Muscle layer of colon (tissue), 2 donors: Measurements from ENCODE around the gene MEGF8.

Source experiments
- H3K27ac ChIP-seq: one replicate; pipeline ENCODE4 v1.7.0; 2013; ENCODE audit warnings: low read depth, mild to moderate bottlenecking, low read length, moderate library complexity
- H3K27me3 ChIP-seq, 2 donors: one replicate each; pipeline ENCODE4 v1.7.0; 2013; ENCODE audit warnings: low read length in 2 of 2, mild to moderate bottlenecking in 2 of 2; ENCODE audit not compliant: insufficient read depth in 2 of 2, control insufficient read depth in 1 of 2
- H3K36me3 ChIP-seq: one replicate; pipeline ENCODE4 v1.7.0; 2013; ENCODE audit warnings: mild to moderate bottlenecking, low read length; ENCODE audit not compliant: insufficient read depth
- H3K4me1 ChIP-seq: one replicate; pipeline ENCODE4 v1.7.0; 2013; ENCODE audit warnings: mild to moderate bottlenecking, low read length; ENCODE audit not compliant: insufficient read depth
- H3K4me3 ChIP-seq, 2 donors: one replicate each; pipeline ENCODE4 v1.7.0; 2013; ENCODE audit warnings: low read length in 2 of 2, low read depth in 1 of 2, mild to moderate bottlenecking in 1 of 2, moderate library complexity in 1 of 2
- H3K9ac ChIP-seq: one replicate; pipeline ENCODE4 v1.7.0; 2013; ENCODE audit warnings: low read length
- H3K9me3 ChIP-seq: one replicate; pipeline ENCODE4 v1.7.0; 2013; ENCODE audit warnings: mild to moderate bottlenecking, low read length
- donor health status: abdominal sarcoma.
- donor health status: Adenocarcinoma of cecum.

The MEGF8 gene

DNA sequence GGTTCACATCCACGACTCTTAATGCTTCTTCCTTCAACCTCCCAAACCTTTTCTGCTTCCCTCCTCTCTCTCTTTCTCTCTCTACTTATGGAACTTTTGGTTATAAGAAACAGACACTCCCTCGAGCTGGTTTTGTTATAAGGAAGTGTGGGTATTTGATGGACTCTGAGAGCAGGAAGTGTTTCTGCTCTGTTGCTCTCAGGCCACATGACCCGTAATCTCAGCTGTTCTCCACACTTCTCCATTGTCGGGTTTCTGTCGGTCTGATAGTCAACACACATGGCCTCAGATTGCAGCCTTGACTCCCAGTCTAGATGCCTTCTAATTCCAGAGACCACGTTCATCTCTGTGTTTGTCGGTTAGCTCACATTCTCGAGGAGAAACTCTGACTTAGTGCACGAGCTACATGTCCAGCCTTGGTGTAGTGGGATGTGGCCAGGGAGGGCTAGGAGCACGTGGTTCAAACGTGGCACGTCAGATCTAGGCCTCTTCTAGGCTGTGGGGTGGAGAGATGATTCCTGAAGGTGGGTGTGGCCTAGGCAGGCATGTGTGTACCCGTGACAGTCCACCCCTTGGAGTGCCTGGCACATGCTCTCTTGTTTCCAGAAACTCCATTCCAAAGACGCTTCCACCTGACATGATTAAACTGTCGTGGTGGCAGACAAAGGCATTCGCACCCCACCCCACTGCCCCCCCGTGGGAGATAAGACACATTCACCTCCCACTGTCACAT lies 38.3 kb downstream of the MEGF8 start:
- Histone ChIP-seq H3K9me3 (no peaks in the 10 kb centered on the region), H3K4me1 (peaks cover 18% of the 10 kb centered on the region), H3K27ac (no peak overlapping the region), H3K4me3 (no peak overlapping the region), H3K36me3 (peaks cover 10% of the 10 kb centered on the region), H3K27me3 (no peaks in the 10 kb centered on the region), H3K9ac (no peak overlapping the region)

GRCh38 chr19:42366673-42367072 lies 41.2 kb downstream of the MEGF8 start:
- no peak overlapping the region for H3K27ac ChIP-seq

GRCh38 chr19:42367929-42368328 lies 42.5 kb downstream of the MEGF8 start:
- H3K4me1 ChIP-seq: peaks cover 18% of the 10 kb centered on the region
- H3K9ac ChIP-seq: no peak overlapping the region
- H3K9me3 ChIP-seq: no peaks in the 10 kb centered on the region
- H3K36me3 ChIP-seq: peaks cover 19% of the 10 kb centered on the region
- no peaks in the 10 kb centered on the region for H3K27me3 ChIP-seq
- H3K4me3 ChIP-seq: no peak overlapping the region
- H3K27ac ChIP-seq: no peak overlapping the region

More at GRCh38 chr19:42366673-42367072, 41.2 kb downstream of the MEGF8 start:
- peaks cover 19% of the 10 kb centered on the region for H3K36me3 ChIP-seq
- H3K9ac ChIP-seq: no peak overlapping the region
- no peaks in the 10 kb centered on the region for H3K27me3 ChIP-seq
- H3K4me1 ChIP-seq: peaks cover 18% of the 10 kb centered on the region
- no peaks in the 10 kb centered on the region for H3K9me3 ChIP-seq
- H3K4me3 ChIP-seq: no peak overlapping the region

DNA sequence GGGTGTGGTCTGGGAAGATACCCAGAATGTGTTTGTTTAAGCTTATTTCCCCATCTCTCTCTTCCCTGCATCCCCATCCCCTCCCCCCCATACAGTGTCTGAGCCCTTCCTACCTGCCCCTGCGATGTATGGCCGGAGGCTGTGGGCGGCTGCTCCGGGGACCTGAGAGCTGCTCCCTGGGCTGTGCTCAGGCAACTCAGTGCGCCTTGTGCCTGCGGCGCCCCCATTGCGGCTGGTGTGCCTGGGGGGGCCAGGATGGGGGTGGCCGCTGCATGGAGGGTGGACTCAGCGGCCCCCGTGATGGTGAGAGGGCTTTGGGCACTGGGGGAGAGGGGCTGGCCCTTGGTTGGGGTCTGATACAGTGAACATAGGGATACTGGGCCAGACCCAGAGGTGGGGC lies 42.9 kb downstream of the MEGF8 start:
- Histone ChIP-seq H3K4me3 (no peak overlapping the region), H3K9me3 (no peaks in the 10 kb centered on the region), H3K36me3 (peaks cover 19% of the 10 kb centered on the region), H3K9ac (no peak overlapping the region), H3K27ac (no peak overlapping the region), H3K27me3 (no peaks in the 10 kb centered on the region), H3K4me1 (peaks cover 18% of the 10 kb centered on the region)

GRCh38 chr19:42368765-42369164 lies 43.3 kb downstream of the MEGF8 start:
- Histone ChIP-seq H3K36me3 (peaks cover 18% of the 10 kb centered on the region), H3K9ac (no peak overlapping the region), H3K9me3 (no peaks in the 10 kb centered on the region), H3K4me1 (peaks cover 18% of the 10 kb centered on the region), H3K27me3 (no peaks in the 10 kb centered on the region), H3K27ac (no peak overlapping the region), H3K4me3 (no peak overlapping the region)

DNA sequence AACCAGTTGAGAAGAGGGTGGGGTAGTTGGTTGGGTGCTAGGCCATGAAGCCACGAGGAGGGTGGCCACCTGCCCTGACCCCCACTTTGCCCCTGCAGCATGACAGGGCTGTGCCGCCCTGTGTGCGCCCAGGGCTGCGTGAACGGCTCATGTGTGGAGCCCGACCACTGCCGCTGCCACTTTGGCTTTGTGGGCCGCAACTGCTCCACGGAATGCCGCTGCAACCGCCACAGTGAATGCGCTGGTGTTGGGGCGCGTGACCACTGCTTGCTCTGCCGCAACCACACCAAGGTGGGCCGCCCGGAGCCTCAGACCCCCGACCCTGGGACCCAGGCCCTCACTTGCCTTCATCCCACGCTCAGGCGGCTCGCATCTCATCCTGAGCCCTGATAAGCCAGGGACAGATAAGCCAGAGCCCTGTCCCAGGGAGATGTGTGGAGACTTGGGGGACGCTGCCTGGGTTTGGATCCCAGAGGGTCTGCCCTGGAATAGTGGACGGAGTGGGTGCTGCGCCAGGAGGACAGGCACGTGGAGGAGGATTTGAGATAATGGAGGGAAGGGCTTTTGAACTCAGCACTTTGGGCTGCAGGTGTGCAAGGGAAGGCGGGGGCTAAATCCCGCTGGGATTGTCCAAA lies 44.1 kb downstream of the MEGF8 start:
- peaks cover 18% of the 10 kb centered on the region for H3K4me1 ChIP-seq
- no peak overlapping the region for H3K9ac ChIP-seq
- no peaks in the 10 kb centered on the region for H3K9me3 ChIP-seq
- H3K27me3 ChIP-seq: no peaks in the 10 kb centered on the region
- H3K36me3 ChIP-seq: peaks cover 15% of the 10 kb centered on the region
- H3K27ac ChIP-seq: no peak overlapping the region
- no peak overlapping the region for H3K4me3 ChIP-seq

DNA sequence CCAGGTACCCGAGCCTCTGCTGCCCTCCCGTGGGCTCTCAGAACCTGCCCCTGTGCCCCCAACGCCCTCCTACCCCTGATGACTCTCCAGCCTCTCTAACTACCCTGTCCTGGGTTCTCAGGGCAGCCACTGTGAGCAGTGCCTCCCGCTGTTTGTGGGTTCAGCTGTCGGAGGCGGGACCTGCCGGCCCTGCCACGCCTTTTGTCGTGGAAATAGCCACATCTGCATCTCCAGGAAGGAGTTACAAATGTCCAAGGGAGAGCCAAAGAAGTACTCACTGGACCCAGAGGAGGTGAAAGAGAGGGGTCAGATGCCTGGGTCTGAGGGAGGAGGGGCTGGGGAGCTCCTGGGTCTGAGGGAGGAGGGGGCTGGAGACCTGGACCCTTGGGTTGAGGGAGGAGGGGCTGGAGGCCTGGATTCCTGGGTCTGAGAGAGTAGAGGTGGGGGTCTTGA lies 44.7 kb downstream of the MEGF8 start:
- H3K27ac ChIP-seq: no peak overlapping the region

DNA sequence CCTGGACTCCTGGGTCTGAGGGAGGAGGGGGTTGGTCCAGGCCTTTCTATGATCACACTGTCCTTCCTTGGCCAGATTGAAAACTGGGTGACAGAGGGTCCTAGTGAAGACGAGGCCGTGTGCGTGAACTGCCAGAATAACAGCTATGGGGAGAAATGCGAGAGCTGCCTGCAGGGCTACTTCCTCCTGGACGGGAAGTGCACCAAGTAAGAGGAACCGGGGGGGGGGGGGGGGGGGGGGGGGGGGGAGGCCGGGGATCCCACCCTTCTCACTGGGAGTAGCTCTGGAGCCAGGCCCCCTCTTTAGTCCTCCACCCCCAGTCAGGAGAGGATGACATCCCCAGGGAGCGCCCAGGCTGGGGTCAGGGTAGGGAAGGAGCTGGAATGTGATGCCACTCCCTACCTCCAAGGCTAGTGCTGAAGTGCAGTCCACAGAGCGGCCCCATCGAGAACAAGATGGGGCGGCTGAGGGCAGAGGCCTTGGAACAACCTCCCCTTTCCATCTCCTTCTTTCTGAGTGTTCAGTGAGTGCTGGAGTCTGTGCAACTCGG lies 45.3 kb downstream of the MEGF8 start:
- Histone ChIP-seq H3K9ac (no peak overlapping the region), H3K4me3 (no peak overlapping the region), H3K27me3 (no peaks in the 10 kb centered on the region), H3K27ac (no peak overlapping the region), H3K36me3 (peaks cover 19% of the 10 kb centered on the region), H3K4me1 (peaks cover 10% of the 10 kb centered on the region), H3K9me3 (no peaks in the 10 kb centered on the region)

More for the DNA sequence above, 44.7 kb downstream of the MEGF8 start:
- no peaks in the 10 kb centered on the region for H3K27me3 ChIP-seq
- H3K9me3 ChIP-seq: no peaks in the 10 kb centered on the region
- peaks cover 19% of the 10 kb centered on the region for H3K36me3 ChIP-seq
- H3K4me1 ChIP-seq: peaks cover 14% of the 10 kb centered on the region
- H3K9ac ChIP-seq: no peak overlapping the region
- no peak overlapping the region for H3K4me3 ChIP-seq

DNA sequence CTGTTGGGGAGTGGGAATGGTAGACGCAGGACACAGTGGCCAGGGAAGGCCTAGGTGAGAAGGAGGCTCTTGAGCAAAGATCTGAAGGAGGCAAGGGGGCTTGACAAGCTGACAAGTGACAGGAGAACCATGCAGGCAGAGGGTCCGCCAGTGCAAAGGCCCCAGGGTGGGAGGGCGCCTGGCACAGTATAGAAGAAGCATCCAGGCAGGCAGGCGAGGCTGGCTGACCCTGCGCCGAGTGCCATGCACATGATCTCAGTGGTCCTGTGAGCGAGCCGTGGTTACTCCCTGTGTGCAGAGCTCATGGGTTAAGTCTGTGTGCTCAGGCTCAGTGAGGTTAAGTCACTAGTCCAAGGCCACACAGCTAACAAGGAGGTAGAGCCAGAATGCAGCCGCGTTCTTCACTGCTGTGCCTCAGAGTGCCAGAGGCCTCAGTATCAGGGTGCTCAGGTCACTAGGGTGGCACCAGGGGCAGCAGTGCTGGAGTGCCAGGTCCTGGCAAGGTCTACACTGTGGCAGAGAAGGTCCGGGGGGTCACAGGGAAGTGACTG lies 49.5 kb downstream of the MEGF8 start:
- no peaks in the 10 kb centered on the region for H3K27me3 ChIP-seq
- no peak overlapping the region for H3K27ac ChIP-seq
- no peaks in the 10 kb centered on the region for H3K9me3 ChIP-seq
- no peak overlapping the region for H3K9ac ChIP-seq
- peaks cover 19% of the 10 kb centered on the region for H3K36me3 ChIP-seq
- H3K4me3 ChIP-seq: no peak overlapping the region
- no peaks in the 10 kb centered on the region for H3K4me1 ChIP-seq

GRCh38 chr19:42375415-42376176 lies 50.2 kb downstream of the MEGF8 start:
- Histone ChIP-seq H3K4me3 (no peak overlapping the region), H3K9me3 (no peaks in the 10 kb centered on the region), H3K4me1 (no peaks in the 10 kb centered on the region)

DNA sequence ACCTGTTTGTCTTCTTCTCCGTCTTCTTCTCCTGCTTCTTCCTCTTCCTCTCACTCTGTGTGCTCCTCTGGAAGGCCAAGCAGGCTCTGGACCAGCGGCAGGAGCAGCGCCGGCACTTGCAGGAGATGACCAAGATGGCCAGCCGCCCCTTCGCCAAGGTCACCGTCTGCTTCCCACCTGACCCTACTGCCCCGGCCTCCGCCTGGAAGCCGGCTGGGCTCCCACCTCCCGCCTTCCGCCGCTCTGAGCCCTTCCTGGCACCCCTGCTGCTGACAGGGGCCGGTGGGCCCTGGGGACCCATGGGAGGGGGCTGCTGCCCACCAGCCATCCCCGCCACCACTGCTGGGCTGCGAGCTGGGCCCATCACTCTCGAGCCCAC lies 50.7 kb downstream of the MEGF8 start:
- Histone ChIP-seq H3K9me3 (no peaks in the 10 kb centered on the region), H3K27me3 (no peaks in the 10 kb centered on the region), H3K36me3 (peaks cover 15% of the 10 kb centered on the region), H3K4me3 (no peak overlapping the region), H3K9ac (no peak overlapping the region), H3K4me1 (no peaks in the 10 kb centered on the region), H3K27ac (no peak overlapping the region)

More at GRCh38 chr19:42375415-42376176, 50.2 kb downstream of the MEGF8 start:
- no peak overlapping the region for H3K27ac ChIP-seq
- no peak overlapping the region for H3K9ac ChIP-seq
- no peaks in the 10 kb centered on the region for H3K27me3 ChIP-seq
- peaks cover 19% of the 10 kb centered on the region for H3K36me3 ChIP-seq
